GM12874 (cell line): ENCODE results near the gene PTN.

Experiments used
- TF ChIP-seq, protein P1 (sequence below): IDR thresholded peaks from 2 replicates; pipeline ENCODE4 v1.5.1; 2011; ENCODE audit warnings: low read depth, mild to moderate bottlenecking, control low read depth, low read length, moderate library complexity; ENCODE audit not compliant: insufficient read depth

The PTN gene

DNA sequence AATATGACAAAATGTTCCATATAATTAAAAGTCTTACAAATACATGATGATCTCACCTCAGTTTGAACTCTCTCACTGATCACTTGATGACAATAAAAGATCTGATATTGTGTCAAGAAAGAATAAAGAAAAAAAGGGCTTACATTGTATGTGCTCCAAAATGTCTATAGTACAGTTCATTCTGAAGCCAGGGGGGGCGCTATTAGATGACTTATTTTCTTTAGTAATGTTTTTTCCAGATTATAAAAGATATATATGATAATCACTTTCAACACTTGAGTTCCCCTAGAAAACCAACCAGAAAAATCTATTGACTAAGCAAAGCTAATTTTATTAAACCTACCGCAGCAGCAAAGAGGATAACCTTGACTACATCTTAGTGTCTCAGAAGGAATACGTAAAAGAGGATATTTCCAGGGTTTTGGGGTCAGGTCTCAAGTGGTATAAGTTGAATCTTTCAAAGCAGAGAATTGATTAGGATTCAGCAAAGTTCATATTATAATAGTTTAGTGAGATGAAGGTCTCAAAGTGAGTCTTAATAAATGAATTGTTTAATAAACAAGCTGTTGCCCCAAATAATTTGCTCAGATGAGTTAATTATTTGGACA lies 55.8 kb downstream of the PTN start:
- TF ChIP-seq, protein P1, sequence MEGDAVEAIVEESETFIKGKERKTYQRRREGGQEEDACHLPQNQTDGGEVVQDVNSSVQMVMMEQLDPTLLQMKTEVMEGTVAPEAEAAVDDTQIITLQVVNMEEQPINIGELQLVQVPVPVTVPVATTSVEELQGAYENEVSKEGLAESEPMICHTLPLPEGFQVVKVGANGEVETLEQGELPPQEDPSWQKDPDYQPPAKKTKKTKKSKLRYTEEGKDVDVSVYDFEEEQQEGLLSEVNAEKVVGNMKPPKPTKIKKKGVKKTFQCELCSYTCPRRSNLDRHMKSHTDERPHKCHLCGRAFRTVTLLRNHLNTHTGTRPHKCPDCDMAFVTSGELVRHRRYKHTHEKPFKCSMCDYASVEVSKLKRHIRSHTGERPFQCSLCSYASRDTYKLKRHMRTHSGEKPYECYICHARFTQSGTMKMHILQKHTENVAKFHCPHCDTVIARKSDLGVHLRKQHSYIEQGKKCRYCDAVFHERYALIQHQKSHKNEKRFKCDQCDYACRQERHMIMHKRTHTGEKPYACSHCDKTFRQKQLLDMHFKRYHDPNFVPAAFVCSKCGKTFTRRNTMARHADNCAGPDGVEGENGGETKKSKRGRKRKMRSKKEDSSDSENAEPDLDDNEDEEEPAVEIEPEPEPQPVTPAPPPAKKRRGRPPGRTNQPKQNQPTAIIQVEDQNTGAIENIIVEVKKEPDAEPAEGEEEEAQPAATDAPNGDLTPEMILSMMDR = no peak

DNA sequence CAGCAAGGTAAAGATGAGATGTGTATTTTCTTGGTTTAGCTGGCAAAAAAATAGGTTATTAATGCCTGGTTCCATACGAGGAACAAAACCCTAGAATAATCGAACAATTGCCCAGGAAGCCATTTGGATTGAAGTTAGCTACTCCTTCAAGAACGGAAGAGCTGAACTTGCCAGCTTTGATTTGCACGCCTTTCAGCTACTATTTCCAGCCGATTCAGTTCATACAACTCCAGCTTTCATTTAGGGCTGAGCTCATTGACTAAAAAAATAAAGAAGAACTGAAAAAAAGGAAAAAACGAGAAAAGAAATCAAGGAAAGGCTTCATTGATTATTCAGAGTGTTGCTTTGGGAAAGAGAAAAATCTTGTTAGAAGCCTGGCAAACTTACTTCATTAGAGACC lies 60.4 kb downstream of the PTN start:
- TF ChIP-seq, protein P1 = no peak

DNA sequence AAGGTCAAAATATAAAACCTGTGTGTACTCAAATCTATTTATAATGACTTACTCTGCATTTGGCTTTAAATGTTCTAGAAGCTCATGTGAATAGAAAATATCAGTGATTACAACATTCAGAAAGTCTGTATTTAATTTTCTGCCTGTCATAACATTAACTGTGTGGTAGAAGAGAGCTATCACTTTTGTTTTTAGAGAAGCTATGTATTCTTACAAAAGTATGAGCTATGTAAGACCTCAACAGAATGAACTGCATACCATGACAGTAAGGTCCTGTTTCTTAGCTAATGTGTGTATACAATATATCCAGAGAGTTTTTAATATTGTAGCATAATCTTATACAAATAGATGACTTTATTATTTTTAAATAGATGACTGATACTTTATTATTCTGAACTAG lies 61.5 kb downstream of the PTN start:
- TF ChIP-seq, protein P1 = no peak

DNA sequence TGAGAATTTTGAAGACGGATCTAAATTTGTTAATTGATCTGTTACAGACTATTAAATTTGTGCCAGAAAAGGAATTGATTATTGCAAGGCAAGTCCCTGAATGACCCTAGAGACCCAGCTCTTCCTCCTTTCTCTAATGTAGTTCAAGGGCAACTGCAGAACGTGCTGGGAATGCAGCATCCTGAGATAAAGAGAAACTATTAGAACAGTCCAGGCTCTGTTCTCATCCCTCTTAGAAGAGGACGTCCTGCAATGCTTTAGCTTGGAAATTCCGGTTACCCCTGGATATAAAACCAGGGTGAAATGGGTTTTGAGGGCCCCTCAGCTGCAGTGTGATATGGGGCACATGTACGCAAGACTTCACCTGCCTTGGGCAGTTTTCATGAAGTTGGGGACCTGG lies 67.3 kb downstream of the PTN start:
- TF ChIP-seq, protein P1 = no peak

DNA sequence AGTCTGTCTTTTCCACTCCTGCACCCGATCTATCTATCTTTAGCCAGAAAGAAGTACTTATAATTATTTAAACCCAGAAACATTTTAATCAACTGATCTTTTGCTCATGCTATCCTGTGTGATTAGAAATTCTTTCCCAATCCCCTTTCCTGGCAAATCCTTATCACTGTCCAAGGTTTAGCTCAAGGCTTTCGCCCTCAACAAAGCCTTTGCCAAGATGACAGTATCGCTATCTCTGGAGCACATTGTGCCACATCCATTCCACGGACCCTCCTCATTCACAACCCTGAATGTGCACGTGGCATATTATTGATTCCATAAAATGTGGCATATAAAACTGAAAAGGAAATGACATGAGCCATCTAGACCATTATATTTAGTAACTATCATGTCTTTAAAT lies 71.3 kb downstream of the PTN start:
- TF ChIP-seq, protein P1 = no peak

DNA sequence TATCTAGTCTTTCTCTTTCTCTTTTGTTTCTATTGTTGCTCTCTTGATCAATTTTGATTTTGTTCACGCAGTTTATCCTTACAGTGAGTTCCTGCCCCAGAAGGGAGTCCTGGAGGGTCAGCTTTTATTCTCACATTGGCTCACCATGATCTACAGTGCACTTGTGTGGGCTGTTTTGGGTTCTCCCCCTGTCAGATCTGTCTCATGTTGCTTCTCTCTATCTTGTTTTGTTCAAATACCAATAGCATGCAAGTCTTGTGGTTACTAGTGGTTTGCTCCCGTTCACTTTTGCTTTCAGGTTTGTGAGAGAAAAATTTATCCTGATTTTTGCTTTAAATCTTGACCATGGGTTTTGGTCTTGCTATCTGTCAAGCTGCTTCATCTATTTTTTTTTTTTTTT lies 74.3 kb downstream of the PTN start:
- TF ChIP-seq, protein P1 = no peak

DNA sequence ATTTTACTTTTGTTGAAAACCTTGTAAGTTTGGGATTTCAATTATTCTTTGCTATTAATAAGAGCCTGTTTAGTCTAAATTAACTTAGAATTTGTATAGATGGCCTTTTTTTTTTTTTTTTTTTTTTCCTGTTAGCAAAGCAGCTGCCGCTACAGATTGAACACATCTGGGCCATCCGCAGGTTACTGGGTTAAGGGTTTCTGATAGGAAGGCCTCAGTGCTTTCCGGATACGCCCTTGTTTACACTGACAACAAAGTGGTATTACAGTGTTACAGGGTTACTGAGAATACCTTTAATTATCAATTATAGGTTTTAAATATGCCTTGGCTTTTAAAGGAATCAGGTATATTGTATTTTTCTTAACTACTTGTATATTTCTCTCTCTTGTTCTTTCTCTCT lies 76.8 kb downstream of the PTN start:
- TF ChIP-seq, protein P1 = no peak
